Neural cell (in vitro differentiated cells): Measurements from ENCODE around the gene SPON1. TPM values are rescaled to one million over a fixed set of nuclear protein-coding genes. Genes with fewer than 3 reads are reported as not detected.

Experiments
- H2AFZ ChIP-seq: fragments of 200-600, 300-800 bp; sonication (generic), shearing (Covaris generic); 2 replicates; pipeline ENCODE4 v1.6.0; 2014; ENCODE audit warnings: low read depth, mild to moderate bottlenecking, antibody characterized with exemption, low read length, moderate library complexity
- H3F3A ChIP-seq: fragments of 200-600 bp; shearing (Covaris generic); 2 replicates; pipeline ENCODE4 v1.6.1; 2016; ENCODE audit warnings: mild to moderate bottlenecking, moderate library complexity, mixed read lengths, antibody characterized with exemption, low read length; ENCODE audit not compliant: insufficient read depth, poor library complexity, severe bottlenecking
- H3K27ac ChIP-seq: fragments of 200-600, 300-800 bp; sonication (generic), shearing (Covaris generic); 2 replicates; pipeline ENCODE4 v1.5.1; 2014; ENCODE audit warnings: mild to moderate bottlenecking, low read length, moderate library complexity
- H3K27me3 ChIP-seq: fragments of 300-800, 200-600 bp; sonication (generic), shearing (Covaris generic); 2 replicates; pipeline ENCODE4 v1.6.0; 2014; ENCODE audit warnings: mild to moderate bottlenecking, low read depth, low read length, moderate library complexity; ENCODE audit not compliant: insufficient read depth
- H3K36me3 ChIP-seq: fragments of 300-800, 200-600 bp; sonication (generic), shearing (Covaris generic); 2 replicates; pipeline ENCODE4 v1.5.1; 2014; ENCODE audit warnings: mild to moderate bottlenecking, antibody characterized with exemption, low read length, moderate library complexity; ENCODE audit not compliant: insufficient read depth
- H3K4me2 ChIP-seq: fragments of 300-800, 200-600 bp; sonication (generic), shearing (Covaris generic); 2 replicates; pipeline ENCODE4 v1.6.0; 2014; ENCODE audit warnings: mild to moderate bottlenecking, low read length
- H3K4me3 ChIP-seq: fragments of 300-800, 200-600 bp; sonication (generic), shearing (Covaris generic); 2 replicates; pipeline ENCODE4 v1.5.1; 2014; ENCODE audit warnings: mild to moderate bottlenecking, low read length, moderate library complexity
- H3K79me2 ChIP-seq: fragments of 200-600 bp; shearing (Covaris generic); replicated peaks from 2 replicates; pipeline ENCODE4 v1.6.0; 2014; ENCODE audit warnings: mild to moderate bottlenecking, low read length, moderate library complexity; ENCODE audit not compliant: insufficient read depth
- H3K9ac ChIP-seq: fragments of 300-800, 200-600 bp; sonication (generic), shearing (Covaris generic); 2 replicates; pipeline ENCODE4 v1.6.1; 2016; ENCODE audit warnings: mild to moderate bottlenecking, low read length, mixed read lengths
- H3K9me2 ChIP-seq: fragments of 200-600 bp; shearing (Covaris generic); 2 replicates; pipeline ENCODE4 v1.6.1; 2016; ENCODE audit warnings: mild to moderate bottlenecking, low read length, mixed read lengths; ENCODE audit not compliant: insufficient read depth
- H3K9me3 ChIP-seq: fragments of 200-600, 300-800 bp; sonication (generic), shearing (Covaris generic); 2 replicates; pipeline ENCODE4 v1.6.1; 2016; ENCODE audit warnings: mild to moderate bottlenecking, mixed run types, low read length, moderate library complexity, mixed read lengths
- H4K20me1 ChIP-seq: fragments of 200-600 bp; shearing (Covaris generic); 2 replicates; pipeline ENCODE4 v1.6.1; 2016; ENCODE audit warnings: mild to moderate bottlenecking, mixed run types; ENCODE audit not compliant: insufficient read depth
- EP300 ChIP-seq: fragments of 450-650 bp; conservative IDR thresholded peaks from 2 replicates; pipeline ENCODE4 v1.6.1; 2014; ENCODE audit warnings: antibody characterized with exemption, mild to moderate bottlenecking, moderate library complexity; ENCODE audit not compliant: poor library complexity, severe bottlenecking
- EZH2 ChIP-seq: fragments of 200-600, 300-800 bp; shearing (Covaris generic), sonication (generic); IDR thresholded peaks from 2 replicates; pipeline ENCODE4 v1.6.1; 2014; ENCODE audit warnings: antibody characterized with exemption, low read length, borderline replicate concordance, mild to moderate bottlenecking; ENCODE audit not compliant: insufficient read depth, poor library complexity, severe bottlenecking
- MXI1 ChIP-seq: fragments of 450-650 bp; conservative IDR thresholded peaks from 2 replicates; pipeline ENCODE4 v1.6.1; 2014; ENCODE audit warnings: antibody characterized with exemption, mild to moderate bottlenecking; ENCODE audit not compliant: poor library complexity, severe bottlenecking
- RAD21 ChIP-seq: fragments of 450-650 bp; conservative IDR thresholded peaks from 2 replicates; pipeline ENCODE4 v1.6.1; 2014; ENCODE audit warnings: antibody characterized with exemption, mild to moderate bottlenecking, moderate library complexity
- REST ChIP-seq: IDR thresholded peaks from 2 replicates; pipeline ENCODE4 v1.6.1; 2012; ENCODE audit warnings: borderline replicate concordance
- SMC3 ChIP-seq: fragments of 450-650 bp; conservative IDR thresholded peaks from 2 replicates; pipeline ENCODE4 v1.6.1; 2014; ENCODE audit warnings: antibody characterized with exemption, mild to moderate bottlenecking, moderate library complexity; ENCODE audit not compliant: poor library complexity
- TAF1 ChIP-seq: IDR thresholded peaks from 2 replicates; pipeline ENCODE4 v1.6.1; 2012; ENCODE audit warnings: low read depth
- polyA plus RNA-seq: library from polyadenylated mRNA; depleted of rRNA; stranded (reverse); fragments of >200 nt; gene quantifications from 2 replicates; pipeline ENCODE4 v1.2.3, GENCODE V29; 2014
- TF ChIP-seq, protein P1 (sequence below): fragments of 450-650 bp; IDR thresholded peaks from 2 replicates; pipeline ENCODE4 v1.5.1; 2014; ENCODE audit warnings: antibody characterized with exemption, mild to moderate bottlenecking, moderate library complexity; ENCODE audit not compliant: poor library complexity, severe bottlenecking

SPON1 gene
- polyA plus RNA-seq, 1 donor from 2014 or later, result 0.66 TPM

- H3K79me2 ChIP-seq, result no peaks in the 10 kb centered on the region
- H3F3A ChIP-seq, result no peaks in the 10 kb centered on the region
- no peaks in the 10 kb centered on the region for H3K36me3 ChIP-seq
- no peak overlapping the region for H3K27ac ChIP-seq
- H4K20me1 ChIP-seq, result no peaks in the 10 kb centered on the region
- H3K4me2 ChIP-seq, result no peak overlapping the region
- H3K9ac ChIP-seq, result no peak overlapping the region
- no peak for TF ChIP-seq RAD21
- TF ChIP-seq REST, result no peak
- no peak for TF ChIP-seq TAF1
- no peak for TF ChIP-seq SMC3
- TF ChIP-seq, protein P1, sequence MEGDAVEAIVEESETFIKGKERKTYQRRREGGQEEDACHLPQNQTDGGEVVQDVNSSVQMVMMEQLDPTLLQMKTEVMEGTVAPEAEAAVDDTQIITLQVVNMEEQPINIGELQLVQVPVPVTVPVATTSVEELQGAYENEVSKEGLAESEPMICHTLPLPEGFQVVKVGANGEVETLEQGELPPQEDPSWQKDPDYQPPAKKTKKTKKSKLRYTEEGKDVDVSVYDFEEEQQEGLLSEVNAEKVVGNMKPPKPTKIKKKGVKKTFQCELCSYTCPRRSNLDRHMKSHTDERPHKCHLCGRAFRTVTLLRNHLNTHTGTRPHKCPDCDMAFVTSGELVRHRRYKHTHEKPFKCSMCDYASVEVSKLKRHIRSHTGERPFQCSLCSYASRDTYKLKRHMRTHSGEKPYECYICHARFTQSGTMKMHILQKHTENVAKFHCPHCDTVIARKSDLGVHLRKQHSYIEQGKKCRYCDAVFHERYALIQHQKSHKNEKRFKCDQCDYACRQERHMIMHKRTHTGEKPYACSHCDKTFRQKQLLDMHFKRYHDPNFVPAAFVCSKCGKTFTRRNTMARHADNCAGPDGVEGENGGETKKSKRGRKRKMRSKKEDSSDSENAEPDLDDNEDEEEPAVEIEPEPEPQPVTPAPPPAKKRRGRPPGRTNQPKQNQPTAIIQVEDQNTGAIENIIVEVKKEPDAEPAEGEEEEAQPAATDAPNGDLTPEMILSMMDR, result no peak
- no peak for TF ChIP-seq MXI1
- TF ChIP-seq EP300, result no peak
- no peaks in the 10 kb centered on the region for H3K27me3 ChIP-seq
- H3K9me3 ChIP-seq, result no peaks in the 10 kb centered on the region
- no peak overlapping the region for H3K4me3 ChIP-seq
- H2AFZ ChIP-seq, result no peak overlapping the region
- H3K9me2 ChIP-seq, result no peaks in the 10 kb centered on the region
Observed at GRCh38 chr11:14310679-14311078, 348.2 kb downstream of the SPON1 start.

DNA sequence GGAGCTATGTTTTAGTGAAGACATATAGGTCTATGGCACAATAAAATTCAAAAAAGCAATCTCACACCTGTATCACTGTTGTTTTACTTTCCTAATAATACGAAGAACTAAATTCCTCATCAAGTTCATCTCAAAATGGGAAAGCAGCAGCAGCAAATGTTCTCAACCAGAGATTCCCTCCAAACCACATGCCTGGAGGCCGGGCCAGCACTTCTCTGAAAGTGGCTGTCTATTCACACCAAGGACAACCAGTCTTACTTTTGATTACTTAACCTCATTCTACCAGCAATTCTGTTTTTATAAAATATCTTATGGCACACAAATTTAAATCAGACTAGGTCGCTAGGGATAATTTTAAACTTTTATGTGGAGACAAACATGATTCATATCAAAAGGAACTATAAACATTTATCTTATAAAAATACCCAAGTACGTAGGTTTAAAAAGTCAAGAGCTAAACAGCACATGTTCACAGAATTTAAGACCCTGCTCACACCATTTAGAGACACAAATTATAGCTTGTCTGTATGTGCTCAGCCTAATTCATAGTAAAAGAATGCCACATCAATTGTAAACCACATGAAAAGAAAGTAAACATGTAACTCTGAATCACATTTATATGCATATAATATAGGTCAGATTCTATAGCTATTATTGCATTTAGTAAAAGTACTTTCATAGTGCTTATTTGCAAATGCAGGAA is 350.4 kb downstream of the SPON1 start:
- Histone ChIP-seq H3K9me3 (no peaks in the 10 kb centered on the region), H3K79me2 (peaks cover 8% of the 10 kb centered on the region), H4K20me1 (no peaks in the 10 kb centered on the region), H3K4me2 (no peak overlapping the region), H3K4me3 (no peak overlapping the region), H3F3A (no peaks in the 10 kb centered on the region), H3K9ac (no peak overlapping the region), H3K36me3 (no peaks in the 10 kb centered on the region), H3K27me3 (no peaks in the 10 kb centered on the region), H3K9me2 (no peaks in the 10 kb centered on the region), H3K27ac (no peak overlapping the region), H2AFZ (no peak overlapping the region)
- TF ChIP-seq MXI1 (no peak), EZH2 (no peak), EP300 (no peak)
- TF ChIP-seq, protein P1, result no peak
